Gastrocnemius medialis (tissue), 4 donors: ENCODE data around the gene RPL28.

ENCODE experiments used
- CTCF ChIP-seq, 5 experiments: fragments of 450-650 bp in 3 of 5; fragments of 200-600 bp in 2 of 5; sonication (generic) in 2 of 5; IDR thresholded peaks in 4 of 5; conservative IDR thresholded peaks in 1 of 5; 1 replicate in 4 of 5; 2 replicates in 1 of 5; pipeline ENCODE4 v1.5.1; 2016 to 2019; ENCODE audit warnings: antibody characterized with exemption in 5 of 5, mild to moderate bottlenecking in 3 of 5, moderate library complexity in 3 of 5
- POLR2A ChIP-seq, 2 donors: fragments of 450-650 bp; IDR thresholded peaks; one replicate each; pipeline ENCODE4 v1.6.1; 2017; ENCODE audit warnings: antibody characterized with exemption in 2 of 2, mild to moderate bottlenecking in 2 of 2, moderate library complexity in 2 of 2

GRCh38 chr19:55386493-55386971, 800 bp downstream of the RPL28 start:
- TF ChIP-seq CTCF (IDR thresholded peaks at IDR 0.05 in 4 of 5, conservative IDR thresholded peaks at IDR 0.05 in 1 of 5) (no peak), POLR2A (IDR thresholded peaks at IDR 0.05) (no peak)
